ENCODE results near the gene KCND3. TPM values are rescaled to one million over a fixed set of nuclear protein-coding genes. Genes with fewer than 3 reads are reported as not detected.
"Not testable (repeated sequence)": the region's sequence is repeated elsewhere in the genome, so short reads cannot be mapped to it uniquely, and the experiment has no call there.

The KCND3 gene
- total and polyA plus RNA-seq, 5 experiments from 2014 or later = 0.02 to 0.13 (median 0.06) TPM; not detected in 2

DNA sequence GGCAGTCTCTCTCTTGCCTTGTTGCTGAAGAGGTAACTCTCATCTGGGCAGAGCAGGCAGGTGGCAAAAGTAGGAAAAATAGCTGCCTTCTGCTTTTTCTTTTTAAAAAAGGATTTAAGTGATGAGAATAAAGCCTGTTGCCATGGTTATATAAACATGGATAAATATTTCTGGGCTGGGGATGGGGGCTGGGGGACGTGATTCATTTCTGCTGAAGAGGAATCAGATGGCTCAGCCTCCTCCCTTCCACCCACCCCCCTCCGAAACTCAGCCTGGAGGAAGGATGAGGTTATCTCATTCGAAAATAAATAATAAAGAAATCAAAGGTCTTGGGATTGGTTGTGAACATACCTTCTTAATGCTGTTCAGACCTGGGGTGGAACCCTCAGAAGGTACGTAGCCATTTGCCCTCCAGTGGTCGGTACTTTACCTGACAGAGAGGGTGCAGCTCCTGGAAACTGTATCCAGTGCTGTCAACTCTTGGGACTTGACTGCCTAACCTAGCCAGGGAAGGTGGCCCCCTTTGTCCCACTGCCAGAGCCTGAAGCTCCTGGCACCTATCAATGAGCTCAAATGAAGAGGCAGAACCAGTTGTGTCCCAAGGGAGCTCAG, 246.4 kb downstream of the KCND3 start:
- Mint-ChIP-seq H3K4me1 (peaks cover 8 to 25% (median 14%) of the 10 kb centered on the region in 4 donors), H3K4me3 (no peak overlapping the region), H3K27me3 (peaks cover 5 to 27% (median 17%) of the 10 kb centered on the region in 5 donors), H3K27ac (no peak overlapping the region), H3K36me3 (no peaks in the 10 kb centered on the region), H3K9me3 (no peaks in the 10 kb centered on the region)
- POLR2A ChIA-PET = no interaction called here
- DNase-seq = no peak
- no peak for ATAC-seq

DNA sequence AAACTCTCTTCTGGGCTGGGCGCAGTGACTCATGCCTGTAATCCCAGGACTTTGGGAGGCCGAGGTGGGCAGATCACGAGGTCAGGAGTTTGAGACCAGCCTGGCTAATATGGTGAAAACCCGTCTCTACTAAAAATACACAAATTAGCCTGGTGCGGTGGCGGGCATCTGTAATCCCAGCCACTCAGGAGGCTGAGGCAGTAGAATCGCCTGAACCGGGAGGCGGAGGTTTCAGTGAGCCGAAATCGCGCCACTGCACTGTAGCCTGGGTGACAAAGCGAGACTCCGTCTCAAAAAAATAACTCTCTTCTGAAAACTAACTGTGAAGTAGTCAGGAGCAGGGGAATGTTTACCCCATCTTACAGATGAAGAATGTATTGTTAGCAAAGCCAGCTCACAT, 247.2 kb downstream of the KCND3 start:
- not testable (repeated sequence) for ATAC-seq, DNase-seq, H3K36me3 Mint-ChIP-seq, H3K9me3 Mint-ChIP-seq
- Mint-ChIP-seq H3K27me3 (peaks cover 10 to 35% (median 24%) of the 10 kb centered on the region in 5 donors), H3K4me3 (peak overlapping the region in 1 of 10 donors; percentile 10), H3K4me1 (peaks cover 15 to 33% (median 20%) of the 10 kb centered on the region in 4 donors), H3K27ac (peak overlapping the region in 1 of 10 donors; percentile 75)
- POLR2A ChIA-PET = interaction anchor here (4.2 kb wide), 1 partner anchor 9 kb away, joined by 13 read pairs; no protein-coding TSS in a partner anchor

DNA sequence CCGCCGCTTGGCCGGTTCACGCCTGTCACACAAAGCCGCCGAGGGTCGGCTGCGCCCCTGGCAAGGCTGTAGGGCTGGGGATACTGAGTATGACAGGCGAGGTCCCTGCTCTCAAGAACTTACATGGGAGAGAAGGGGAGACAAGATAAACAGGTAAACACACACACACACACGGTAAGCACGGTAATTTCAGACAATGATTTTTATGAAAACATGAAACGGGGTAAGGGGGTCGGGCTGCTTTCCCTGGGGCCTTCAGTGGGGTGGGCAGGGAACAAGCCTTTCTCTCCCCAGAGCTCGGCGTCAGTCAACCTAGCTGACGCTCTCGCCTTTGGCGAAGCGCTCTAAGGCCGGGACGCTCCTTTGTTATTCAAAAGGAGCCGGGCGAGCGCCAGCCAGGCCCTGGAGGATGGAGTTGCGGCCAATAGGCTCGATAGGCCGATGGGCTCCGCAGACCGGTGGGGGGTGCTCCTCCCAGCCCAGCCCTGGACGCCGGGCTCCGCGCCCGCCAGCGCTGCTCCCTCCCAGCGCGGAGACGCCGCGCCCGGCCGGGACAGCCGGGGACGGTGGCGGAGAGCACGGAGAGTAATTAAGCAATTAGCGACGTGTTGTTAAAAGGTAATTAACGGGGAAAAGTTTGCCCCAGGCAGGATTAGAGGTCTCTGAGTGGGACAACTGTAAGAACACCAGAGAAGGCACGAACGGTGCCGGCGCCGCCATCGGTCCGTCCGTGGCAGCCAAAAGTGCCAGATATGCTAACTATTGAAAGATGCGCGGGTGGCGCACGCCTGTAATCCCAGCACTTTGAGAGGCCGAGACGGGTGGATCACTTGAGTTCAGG, 249.3 kb downstream of the KCND3 start:
- Mint-ChIP-seq H3K27ac (peak overlapping the region in 4 of 10 donors; percentile 13 to 78 (median 45)), H3K27me3 (peaks cover 10 to 37% (median 24%) of the 10 kb centered on the region in 5 donors), H3K9me3 (no peaks in the 10 kb centered on the region), H3K4me3 (peak overlapping the region; percentile 80 to 95 (median 92)), H3K4me1 (peaks cover 15 to 33% (median 20%) of the 10 kb centered on the region in 4 donors), H3K36me3 (no peaks in the 10 kb centered on the region)
- DNase-seq = peak in 6 of 10 donors; percentile 4 to 32 (median 27)
- ATAC-seq = peak; percentile 21 to 33
- POLR2A ChIA-PET = interaction anchor here (0.6 to 4.2 kb wide), 4 partner anchors 11 to 232 kb away, joined by 4 to 21 read pairs (median 10); partner anchors contain the start of gene DDX20

DNA sequence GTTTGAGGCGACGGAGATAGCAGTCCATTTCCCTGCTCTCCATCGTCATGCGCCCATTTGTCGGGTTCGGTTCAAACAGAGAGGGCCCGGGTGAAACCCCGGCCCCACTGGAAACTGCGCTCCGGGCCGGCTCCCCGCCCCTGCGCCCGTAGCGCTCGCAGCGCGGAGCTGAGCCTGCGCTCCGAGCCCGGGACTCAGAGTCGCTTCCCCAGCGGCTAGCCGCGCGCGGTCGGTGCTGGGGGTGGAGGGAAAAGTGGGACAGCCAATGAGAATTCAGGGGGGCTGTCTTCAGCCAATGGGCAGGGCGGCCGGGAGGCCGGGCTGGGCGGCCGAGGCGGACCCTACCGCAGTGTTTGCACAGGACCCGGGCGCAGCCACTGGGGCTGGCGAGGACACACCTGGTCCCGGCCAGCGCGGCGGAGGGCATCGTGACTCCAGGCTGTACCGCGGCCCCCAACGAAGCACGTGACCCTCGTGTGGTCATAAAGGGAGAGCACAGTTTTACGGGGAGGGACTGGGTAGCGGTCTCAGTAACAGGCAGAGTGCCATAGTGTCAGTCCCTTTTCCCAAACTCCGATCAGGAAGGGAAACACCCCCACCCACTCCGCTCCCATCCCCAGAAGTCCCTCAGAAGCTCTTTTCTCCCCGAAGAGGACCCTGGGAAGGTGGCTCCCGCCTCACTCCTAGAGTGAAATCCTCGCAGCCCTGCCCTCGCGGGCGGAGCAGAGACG, 250.1 kb downstream of the KCND3 start, which contains the start of gene INKA2:
INKA2 (minus strand) TSS at position 202 of the 731 bp plus-strand sequence; CDS start at position 49, 153 bp downstream.
- H3K27ac Mint-ChIP-seq = peak within 1 kb of the TSS in 8 of 10 donors; percentile 7 to 90 (median 74)
- peaks cover 10 to 37% (median 24%) of the 10 kb centered on the region in 5 donors for H3K27me3 Mint-ChIP-seq
- H3K36me3 Mint-ChIP-seq = no peaks in the 10 kb centered on the region
- H3K9me3 Mint-ChIP-seq = no peaks in the 10 kb centered on the region
- H3K4me3 Mint-ChIP-seq = peak within 1 kb of the TSS; percentile 83 to 95 (median 92)
- H3K4me1 Mint-ChIP-seq = peaks cover 15 to 33% (median 20%) of the 10 kb centered on the region in 4 donors
- POLR2A ChIA-PET = interaction anchor here (1.1 to 4.2 kb wide), 5 partner anchors 9 to 231 kb away, joined by 3 to 21 read pairs (median 6); partner anchors contain the start of gene DDX20
- ATAC-seq (peak; percentile 62 to 69), DNase-seq (peak in 9 of 10 donors; percentile 28 to 75 (median 41))

DNA sequence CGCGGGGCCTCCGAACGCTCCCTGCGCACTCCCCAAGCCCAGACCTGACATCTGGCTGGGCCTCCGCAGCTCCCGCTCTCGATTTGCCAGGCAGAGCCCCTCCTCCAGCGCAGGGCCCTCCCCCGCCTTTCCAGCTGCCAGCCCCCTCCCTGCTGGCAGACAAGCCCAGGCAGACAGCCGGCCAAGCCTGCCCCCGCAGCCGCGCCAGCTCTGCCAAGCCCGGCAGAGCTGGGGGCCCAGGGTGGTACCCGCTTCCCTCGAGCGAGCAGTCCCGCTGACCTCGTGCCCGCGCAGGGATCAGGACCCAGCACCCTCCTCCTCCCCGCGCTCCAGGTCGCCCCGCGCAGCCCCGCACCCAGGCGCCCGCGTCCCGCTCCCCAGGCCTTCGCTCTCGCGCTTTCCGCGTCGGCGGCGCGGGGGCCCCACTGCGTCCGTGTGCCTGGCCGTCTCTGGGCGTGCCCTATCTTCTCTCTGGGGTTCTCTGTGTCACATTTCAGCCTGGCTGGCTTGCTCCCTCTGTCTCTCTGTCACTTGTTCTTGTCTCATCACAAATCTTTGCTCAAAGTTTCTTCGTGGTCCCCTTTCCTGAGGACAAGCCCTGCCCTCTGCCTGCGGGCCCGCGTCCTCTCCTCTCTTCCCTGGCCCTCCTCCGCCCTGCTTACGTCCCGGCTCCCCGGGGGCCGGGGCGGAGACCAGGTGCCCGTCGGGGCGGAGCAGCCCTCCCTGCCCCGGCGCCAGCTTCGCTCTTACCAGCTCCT, 250.9 kb downstream of the KCND3 start:
- POLR2A ChIA-PET = interaction anchor here (1.2 to 4.2 kb wide), 5 partner anchors 9 to 22 kb away, joined by 3 to 21 read pairs (median 4); partner anchors contain the start of gene DDX20
- Mint-ChIP-seq H3K4me1 (peaks cover 15 to 33% (median 20%) of the 10 kb centered on the region in 4 donors), H3K36me3 (no peaks in the 10 kb centered on the region)

DNA sequence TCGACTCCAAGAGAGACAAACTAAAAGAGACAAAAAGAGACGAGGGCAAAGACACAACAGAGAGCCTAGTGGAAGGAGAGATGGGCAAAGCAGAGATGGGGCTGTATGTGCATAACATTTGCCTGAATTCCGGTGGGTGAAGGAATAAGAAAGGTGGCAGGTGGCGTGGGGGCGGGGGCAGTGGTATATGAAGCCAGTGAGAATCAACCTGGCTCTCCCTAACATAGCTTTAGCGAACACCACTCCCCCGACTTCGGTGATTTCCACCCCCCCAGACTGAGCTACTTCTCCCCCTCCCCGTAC, 251.4 kb downstream of the KCND3 start:
- Mint-ChIP-seq H3K4me3 (peak overlapping the region; percentile 67 to 94 (median 88)), H3K9me3 (no peaks in the 10 kb centered on the region), H3K4me1 (peaks cover 16 to 33% (median 21%) of the 10 kb centered on the region in 4 donors), H3K27ac (peak overlapping the region in 7 of 10 donors; percentile 7 to 86 (median 72)), H3K27me3 (peaks cover 10 to 40% (median 22%) of the 10 kb centered on the region in 5 donors), H3K36me3 (no peaks in the 10 kb centered on the region)
- POLR2A ChIA-PET = interaction anchor here (1.5 to 4.2 kb wide), 4 partner anchors 9 to 17 kb away, joined by 3 to 21 read pairs (median 8); partner anchors contain the start of gene DDX20
- DNase-seq = no peak
- ATAC-seq = no peak

More for the DNA sequence above, 250.9 kb downstream of the KCND3 start:
- Mint-ChIP-seq H3K27me3 (peaks cover 10 to 37% (median 22%) of the 10 kb centered on the region in 5 donors), H3K27ac (peak overlapping the region in 7 of 10 donors; percentile 12 to 90 (median 76)), H3K4me3 (peak overlapping the region; percentile 83 to 95 (median 92)), H3K9me3 (no peaks in the 10 kb centered on the region)
- peak; percentile 12 to 67 (median 42) for DNase-seq
- ATAC-seq = peak; percentile 60

DNA sequence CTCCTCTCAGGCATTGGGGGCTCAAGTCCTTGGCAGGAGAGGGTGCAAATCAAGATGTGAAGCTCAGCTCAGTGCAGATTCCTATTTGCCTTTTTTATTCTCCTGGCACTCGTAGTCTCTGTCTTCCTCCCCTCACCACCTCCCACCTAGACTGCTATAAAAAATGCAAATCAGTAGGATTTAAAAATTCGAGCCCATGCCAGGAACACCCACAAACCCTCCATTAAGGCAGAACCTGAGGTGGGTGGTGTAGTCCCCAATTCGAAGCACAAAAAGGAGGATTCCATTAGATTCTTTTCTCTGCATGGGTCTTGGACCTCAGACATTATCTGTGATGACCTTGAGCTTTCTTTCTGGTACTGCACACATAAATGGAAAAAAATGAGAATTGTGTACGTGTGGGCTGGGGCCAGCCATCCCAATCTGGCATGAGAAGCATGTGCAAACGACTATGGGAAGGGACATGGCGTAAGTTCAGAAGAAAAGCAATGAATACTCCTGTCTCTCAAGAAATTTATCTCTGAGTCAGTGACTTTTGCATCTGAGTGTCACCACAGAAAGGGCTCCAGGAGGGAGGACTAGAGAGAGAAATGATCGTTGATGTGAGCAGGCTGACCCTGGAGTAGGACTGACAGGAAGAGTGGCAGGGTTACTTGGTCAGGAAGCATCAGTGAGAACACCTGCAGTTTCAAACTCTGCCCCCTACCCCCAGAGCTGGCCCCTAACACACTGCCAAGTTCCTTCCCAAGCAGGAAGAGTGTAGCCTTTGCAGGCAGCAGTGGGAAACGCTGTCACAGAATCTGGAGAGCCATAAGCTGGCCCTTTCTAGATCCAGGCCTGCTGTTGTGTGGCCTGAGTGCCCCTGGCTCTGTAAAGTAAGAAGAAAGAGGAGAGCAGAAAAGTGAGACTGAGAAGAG, 252.0 kb downstream of the KCND3 start:
- no peak for ATAC-seq
- Mint-ChIP-seq H3K36me3 (no peaks in the 10 kb centered on the region), H3K9me3 (no peaks in the 10 kb centered on the region), H3K27ac (peak overlapping the region in 7 of 10 donors; percentile 7 to 86 (median 72)), H3K27me3 (peaks cover 10 to 47% (median 22%) of the 10 kb centered on the region in 5 donors), H3K4me1 (peaks cover 16 to 33% (median 22%) of the 10 kb centered on the region in 4 donors), H3K4me3 (peak overlapping the region; percentile 67 to 94 (median 88))
- DNase-seq = no peak
- POLR2A ChIA-PET = interaction anchor here (1.6 to 4.2 kb wide), 3 partner anchors 10 to 17 kb away, joined by 3 to 21 read pairs (median 13); partner anchors contain the start of gene DDX20

DNA sequence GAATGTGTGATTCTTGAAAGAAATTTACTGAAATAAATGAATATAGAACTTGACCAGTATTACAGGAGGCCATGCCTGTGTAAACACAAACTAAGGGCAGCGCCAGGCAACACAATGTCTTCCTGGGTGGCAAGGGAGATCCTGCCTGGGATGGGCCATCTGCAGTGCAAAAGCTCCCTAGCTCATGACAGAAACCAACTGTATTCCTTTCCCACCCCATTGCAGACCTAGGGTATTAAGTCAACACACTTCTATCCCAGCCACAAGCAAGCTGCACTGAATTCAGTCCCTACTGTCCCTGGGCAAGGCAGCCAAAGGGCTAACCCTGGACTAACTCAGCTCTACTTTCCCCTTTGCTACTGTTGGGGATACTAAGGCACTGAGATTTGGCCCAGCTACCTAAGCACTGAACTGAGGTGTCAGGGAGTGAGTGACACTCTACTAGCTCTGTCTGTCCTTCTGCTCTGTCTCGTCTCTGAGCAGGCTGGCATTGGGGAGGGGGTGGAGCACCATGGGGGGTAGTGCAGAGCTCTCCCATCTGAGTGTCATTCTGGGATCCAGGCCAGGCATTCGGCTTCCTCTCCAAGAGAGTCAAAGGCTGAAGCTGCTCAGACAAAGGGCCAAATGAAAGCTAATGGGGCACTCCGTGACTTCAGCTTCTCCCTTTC, 252.8 kb downstream of the KCND3 start:
- no peak for DNase-seq
- no peaks in the 10 kb centered on the region for H3K36me3 Mint-ChIP-seq
- H3K4me1 Mint-ChIP-seq = peaks cover 16 to 33% (median 22%) of the 10 kb centered on the region in 4 donors
- peaks cover 10 to 47% (median 18%) of the 10 kb centered on the region in 5 donors for H3K27me3 Mint-ChIP-seq
- POLR2A ChIA-PET = interaction anchor here (1.6 kb wide), 1 partner anchor 10 kb away, joined by 3 read pairs; no protein-coding TSS in a partner anchor
- H3K27ac Mint-ChIP-seq = no peak overlapping the region
- peak overlapping the region in 1 of 10 donors; percentile 10 for H3K4me3 Mint-ChIP-seq
- no peak for ATAC-seq
- no peaks in the 10 kb centered on the region for H3K9me3 Mint-ChIP-seq

DNA sequence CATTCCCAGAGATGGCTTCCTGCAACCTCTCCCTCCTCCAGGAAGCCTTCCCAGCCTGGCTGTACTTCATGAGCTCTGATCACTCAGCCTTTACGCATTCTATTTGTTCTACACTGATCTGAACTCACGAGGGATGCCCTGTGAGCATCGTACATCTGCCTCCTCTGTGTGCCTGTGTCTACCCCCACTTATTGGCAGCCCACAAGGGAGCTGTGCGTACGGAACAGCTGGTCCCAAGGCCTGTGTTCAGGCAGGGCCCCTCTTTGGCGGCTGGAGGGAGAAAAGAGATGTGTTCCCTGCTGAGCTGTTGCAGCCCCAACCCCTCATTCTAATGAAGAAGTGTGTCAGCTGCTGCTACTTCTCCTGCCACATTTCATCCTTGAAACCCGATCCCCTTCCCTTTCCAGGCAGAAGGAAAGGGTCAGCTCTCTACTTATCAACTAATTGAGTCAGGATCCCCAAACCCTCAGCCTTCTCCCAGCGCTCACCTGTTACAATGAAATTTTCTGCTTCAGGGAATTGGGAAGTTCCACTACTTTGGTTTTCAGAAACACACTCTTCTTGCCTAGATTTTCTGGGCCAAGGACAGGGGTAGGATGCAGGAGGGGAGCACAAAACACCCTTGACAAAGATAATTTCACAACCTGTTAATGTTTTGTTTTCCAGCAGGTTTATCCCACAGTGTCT, 253.5 kb downstream of the KCND3 start:
- H3K4me1 Mint-ChIP-seq = peaks cover 16 to 33% (median 22%) of the 10 kb centered on the region in 4 donors
- DNase-seq = no peak
- POLR2A ChIA-PET = no interaction called here

DNA sequence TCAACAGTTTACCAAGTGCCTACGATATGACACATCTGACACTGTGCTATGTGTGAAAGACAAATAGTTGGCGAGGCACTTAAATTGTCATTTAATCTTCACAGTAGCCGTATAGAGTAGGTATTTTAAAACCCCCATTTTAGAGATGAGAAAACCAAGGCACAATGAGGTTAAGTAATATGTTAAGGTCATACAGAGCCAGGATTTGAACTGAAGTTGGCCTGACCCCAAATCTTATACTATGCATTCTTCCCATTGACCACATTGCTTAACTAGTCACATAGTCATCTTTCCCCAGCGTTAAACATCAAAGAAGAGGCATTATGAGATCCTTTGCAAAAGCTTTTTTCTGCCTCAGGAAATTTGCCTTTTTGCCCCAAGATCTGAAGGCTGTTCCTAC, 254.1 kb downstream of the KCND3 start:
- ATAC-seq = no peak
- POLR2A ChIA-PET = no interaction called here

More for the DNA sequence above, 253.5 kb downstream of the KCND3 start:
- H3K4me3 Mint-ChIP-seq = no peak overlapping the region
- ATAC-seq = no peak
- H3K9me3 Mint-ChIP-seq = no peaks in the 10 kb centered on the region
- no peak overlapping the region for H3K27ac Mint-ChIP-seq
- H3K36me3 Mint-ChIP-seq = no peaks in the 10 kb centered on the region
- peaks cover 10 to 44% (median 13%) of the 10 kb centered on the region in 5 donors for H3K27me3 Mint-ChIP-seq

More for the DNA sequence above, 254.1 kb downstream of the KCND3 start:
- Mint-ChIP-seq H3K36me3 (no peaks in the 10 kb centered on the region), H3K4me1 (peaks cover 14 to 26% (median 18%) of the 10 kb centered on the region in 4 donors), H3K9me3 (no peaks in the 10 kb centered on the region), H3K27me3 (peaks cover 6 to 38% (median 9%) of the 10 kb centered on the region in 5 donors), H3K27ac (no peak overlapping the region), H3K4me3 (no peak overlapping the region)
- no peak for DNase-seq

Measured in naive thymus-derived CD8-positive, alpha-beta T cell (primary cell).